Activated CD4-positive, alpha-beta T cell treated with anti-CD3 and anti-CD28 coated beads, Interleukin-2, amount 50 U/mL, for 16 hours (primary cell): ENCODE measurements around the gene SPACA1.
A peak's percentile ranks its signal among the peaks of the same experiment; 100 is the strongest.
"Not testable (repeated sequence)": the region's sequence is repeated elsewhere in the genome, so short reads cannot be mapped to it uniquely, and the experiment has no call there.

Source experiments
- DNase-seq: peaks from one replicate; pipeline ENCODE4 v3.0.0-alpha.2; 2020

Gene SPACA1

GRCh38 chr6:88047510-88048150 is at the start of gene SPACA1:
Gene SPACA1, plus strand, starts transcription at chr6:88047841. Its CDS starts 65 bp downstream, at chr6:88047906.
- no peak for DNase-seq

GRCh38 chr6:88000713-88001112 is 46.9 kb upstream of the SPACA1 start:
- no peak for DNase-seq

GRCh38 chr6:88001279-88001678 is 46.4 kb upstream of the SPACA1 start:
- not testable (repeated sequence) for DNase-seq

- no peak for DNase-seq
These were observed 42.9 kb upstream of the SPACA1 start for GRCh38 chr6:88004707-88005106.

- no peak for DNase-seq
These were observed 41.1 kb upstream of the SPACA1 start for GRCh38 chr6:88006557-88006956.

GRCh38 chr6:88008411-88008810 is 39.2 kb upstream of the SPACA1 start:
- DNase-seq = no peak

- no peak for DNase-seq
These were observed 38.8 kb upstream of the SPACA1 start for GRCh38 chr6:88008831-88009231.

- peak; percentile 29 for DNase-seq
These were observed 34.6 kb upstream of the SPACA1 start for GRCh38 chr6:88013015-88013414.

- DNase-seq = no peak
These were observed 34.1 kb upstream of the SPACA1 start for GRCh38 chr6:88013554-88013953.

GRCh38 chr6:88020439-88020838 is 27.2 kb upstream of the SPACA1 start:
- DNase-seq = no peak

GRCh38 chr6:88024696-88025095 is 22.9 kb upstream of the SPACA1 start:
- no peak for DNase-seq

- no peak for DNase-seq
These were observed 16.1 kb upstream of the SPACA1 start for GRCh38 chr6:88031550-88031949.

GRCh38 chr6:88044530-88044929 is 3.1 kb upstream of the SPACA1 start:
- no peak for DNase-seq

GRCh38 chr6:88045521-88046136 is 2.0 kb upstream of the SPACA1 start:
- no peak for DNase-seq

GRCh38 chr6:88048578-88048977 is 937 bp downstream of the SPACA1 start:
- no peak for DNase-seq

GRCh38 chr6:88050140-88050818 is 2.6 kb downstream of the SPACA1 start:
- no peak for DNase-seq

GRCh38 chr6:88059191-88059590 is 11.6 kb downstream of the SPACA1 start:
- DNase-seq = no peak

GRCh38 chr6:88062376-88062775 is 14.7 kb downstream of the SPACA1 start:
- DNase-seq = no peak

GRCh38 chr6:88072462-88072861 is 24.8 kb downstream of the SPACA1 start:
- no peak for DNase-seq

- no peak for DNase-seq
These were observed 27.1 kb downstream of the SPACA1 start for GRCh38 chr6:88074791-88075190.

- no peak for DNase-seq
These were observed 29.7 kb downstream of the SPACA1 start for GRCh38 chr6:88077305-88077704.

GRCh38 chr6:88086792-88087191 is 39.2 kb downstream of the SPACA1 start:
- no peak for DNase-seq

GRCh38 chr6:88089708-88090107 is 42.1 kb downstream of the SPACA1 start:
- DNase-seq = no peak

GRCh38 chr6:88105741-88106340 is 58.2 kb downstream of the SPACA1 start:
- DNase-seq = no peak
